ES-I3 (cell line): ENCODE results near the gene COX8C.
"Not testable (repeated sequence)": the region's sequence is repeated elsewhere in the genome, so short reads cannot be mapped to it uniquely, and the experiment has no call there.

ENCODE experiments used
- H3K36me3 ChIP-seq: 2 replicates; pipeline ENCODE4 v1.6.1; 2013; ENCODE audit warnings: mild to moderate bottlenecking, low read length, control low read depth, moderate library complexity; ENCODE audit not compliant: insufficient read depth
- H3K4me1 ChIP-seq: 2 replicates; pipeline ENCODE4 v1.6.1; 2013; ENCODE audit warnings: mild to moderate bottlenecking, control low read depth, low read length; ENCODE audit not compliant: insufficient read depth
- H3K9ac ChIP-seq: 2 replicates; pipeline ENCODE4 v1.6.1; 2013; ENCODE audit warnings: low read depth, mild to moderate bottlenecking, low read length, moderate library complexity
- H3K9me3 ChIP-seq: 2 replicates; pipeline ENCODE4 v1.6.1; 2013; ENCODE audit warnings: mild to moderate bottlenecking, low read length, moderate library complexity; ENCODE audit not compliant: control insufficient read depth, insufficient read depth

The COX8C gene

GRCh38 chr14:93331002-93331727 is 15.8 kb upstream of the COX8C start:
- peaks cover 15% of the 10 kb centered on the region for H3K4me1 ChIP-seq
- no peaks in the 10 kb centered on the region for H3K9me3 ChIP-seq
- H3K36me3 ChIP-seq, result no peaks in the 10 kb centered on the region; the same call in 1 of the 2 replicates
- peak overlapping the region; percentile 60; the same call in 1 of the 2 replicates for H3K9ac ChIP-seq

- no peaks in the 10 kb centered on the region for H3K9me3 ChIP-seq
- no peaks in the 10 kb centered on the region; the same call in 1 of the 2 replicates for H3K36me3 ChIP-seq
- peaks cover 15% of the 10 kb centered on the region for H3K4me1 ChIP-seq
- peak overlapping the region; percentile 60 for H3K9ac ChIP-seq
Observed at GRCh38 chr14:93331728-93332396, 15.1 kb upstream of the COX8C start.

GRCh38 chr14:93332397-93332852 is 14.6 kb upstream of the COX8C start:
- no peaks in the 10 kb centered on the region; the same call in none of the 2 replicates for H3K36me3 ChIP-seq
- peaks cover 3% of the 10 kb centered on the region; the same call in 1 of the 2 replicates for H3K9me3 ChIP-seq
- peaks cover 15% of the 10 kb centered on the region for H3K4me1 ChIP-seq
- H3K9ac ChIP-seq, result peak overlapping the region; percentile 60

- H3K9me3 ChIP-seq, result peaks cover 3% of the 10 kb centered on the region; the same call in 1 of the 2 replicates
- H3K9ac ChIP-seq, result peak within 1 kb of the TSS; percentile 60
- H3K4me1 ChIP-seq, result peaks cover 15% of the 10 kb centered on the region
- no peaks in the 10 kb centered on the region; the same call in none of the 2 replicates for H3K36me3 ChIP-seq
Observed at GRCh38 chr14:93332853-93333630, 13.9 kb upstream of the COX8C start, which contains the start of gene BTBD7. Gene BTBD7, minus strand, starts transcription at chr14:93333036. Its CDS starts 36,985 bp downstream, at chr14:93296051.

- peaks cover 15% of the 10 kb centered on the region for H3K4me1 ChIP-seq
- H3K36me3 ChIP-seq, result no peaks in the 10 kb centered on the region; the same call in none of the 2 replicates
- peak overlapping the region; percentile 60 for H3K9ac ChIP-seq
- peaks cover 3% of the 10 kb centered on the region; the same call in 1 of the 2 replicates for H3K9me3 ChIP-seq
Observed at GRCh38 chr14:93333631-93334103, 13.3 kb upstream of the COX8C start.

GRCh38 chr14:93337143-93337753 is 9.7 kb upstream of the COX8C start:
- Histone ChIP-seq H3K36me3 (no peaks in the 10 kb centered on the region; the same call in none of the 2 replicates), H3K9me3 (peaks cover 12% of the 10 kb centered on the region; the same call in 1 of the 2 replicates), H3K4me1 (no peaks in the 10 kb centered on the region), H3K9ac (no peak overlapping the region)

GRCh38 chr14:93337884-93338283 is 9.1 kb upstream of the COX8C start:
- Histone ChIP-seq H3K9ac (no peak overlapping the region), H3K4me1 (no peaks in the 10 kb centered on the region), H3K9me3 (peaks cover 18% of the 10 kb centered on the region), H3K36me3 (no peaks in the 10 kb centered on the region; the same call in none of the 2 replicates)

GRCh38 chr14:93343266-93343665 is 3.7 kb upstream of the COX8C start:
- H3K9me3 ChIP-seq, result peaks cover 15% of the 10 kb centered on the region
- H3K36me3 ChIP-seq, result no peaks in the 10 kb centered on the region
- H3K9ac ChIP-seq, result no peak overlapping the region
- H3K4me1 ChIP-seq, result peaks cover 7% of the 10 kb centered on the region; the same call in 1 of the 2 replicates

GRCh38 chr14:93343797-93344196 is 3.2 kb upstream of the COX8C start:
- no peaks in the 10 kb centered on the region for H3K36me3 ChIP-seq
- H3K4me1 ChIP-seq, result peaks cover 7% of the 10 kb centered on the region; the same call in 1 of the 2 replicates
- no peak overlapping the region for H3K9ac ChIP-seq
- peaks cover 15% of the 10 kb centered on the region for H3K9me3 ChIP-seq

GRCh38 chr14:93347850-93348249 is 868 bp downstream of the COX8C start:
- Histone ChIP-seq H3K4me1 (peaks cover 7% of the 10 kb centered on the region; the same call in 1 of the 2 replicates), H3K9ac (no peak overlapping the region), H3K9me3 (peaks cover under 1% of the 10 kb centered on the region; the same call in 1 of the 2 replicates), H3K36me3 (no peaks in the 10 kb centered on the region)

- no peaks in the 10 kb centered on the region; the same call in 1 of the 2 replicates for H3K9me3 ChIP-seq
- no peak overlapping the region for H3K9ac ChIP-seq
- peaks cover 7% of the 10 kb centered on the region; the same call in 1 of the 2 replicates for H3K4me1 ChIP-seq
- no peaks in the 10 kb centered on the region for H3K36me3 ChIP-seq
Observed at GRCh38 chr14:93348292-93348691, 1.3 kb downstream of the COX8C start.

GRCh38 chr14:93354873-93355272 is 7.9 kb downstream of the COX8C start:
- H3K4me1 ChIP-seq, H3K36me3 ChIP-seq, H3K9ac ChIP-seq, H3K9me3 ChIP-seq: not testable (repeated sequence)

- Histone ChIP-seq H3K9me3 (no peaks in the 10 kb centered on the region; the same call in 1 of the 2 replicates), H3K4me1 (no peaks in the 10 kb centered on the region), H3K36me3 (no peaks in the 10 kb centered on the region), H3K9ac (no peak overlapping the region)
Observed at GRCh38 chr14:93368996-93369712, 22.2 kb downstream of the COX8C start.
